ENCODE measurements around the gene NMS.
A peak's percentile ranks its signal among the peaks of the same experiment; 100 is the strongest.

The NMS gene

GRCh38 chr2:100485396-100485795 lies 15.1 kb downstream of the NMS start:
- no peak for DNase-seq (ENCODE audit: low spot score)

DNA sequence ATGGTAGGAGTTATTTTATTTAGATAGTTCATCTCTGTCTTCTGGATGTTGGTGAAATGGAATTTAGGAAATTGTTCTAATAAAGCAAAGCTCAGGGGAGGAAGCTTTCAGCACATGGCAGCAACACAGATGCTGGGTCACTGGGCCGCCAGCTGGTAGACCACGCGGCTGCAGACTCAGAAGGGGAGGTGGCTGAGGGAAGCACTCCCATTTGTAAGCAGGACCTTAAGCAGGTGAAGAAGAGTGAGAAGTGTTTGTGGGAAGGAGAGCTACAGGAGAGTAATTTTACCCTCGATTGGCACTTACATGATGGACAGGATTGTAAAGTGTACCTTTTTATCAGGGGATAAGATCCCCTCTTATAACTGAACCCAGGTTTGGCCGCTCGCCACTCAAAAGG lies 24.4 kb downstream of the NMS start:
- no peak for DNase-seq (ENCODE audit: low spot score)

- DNase-seq (ENCODE audit: low spot score), result no peak
Measured at GRCh38 chr2:100502782-100503181, 32.5 kb downstream of the NMS start.

DNA sequence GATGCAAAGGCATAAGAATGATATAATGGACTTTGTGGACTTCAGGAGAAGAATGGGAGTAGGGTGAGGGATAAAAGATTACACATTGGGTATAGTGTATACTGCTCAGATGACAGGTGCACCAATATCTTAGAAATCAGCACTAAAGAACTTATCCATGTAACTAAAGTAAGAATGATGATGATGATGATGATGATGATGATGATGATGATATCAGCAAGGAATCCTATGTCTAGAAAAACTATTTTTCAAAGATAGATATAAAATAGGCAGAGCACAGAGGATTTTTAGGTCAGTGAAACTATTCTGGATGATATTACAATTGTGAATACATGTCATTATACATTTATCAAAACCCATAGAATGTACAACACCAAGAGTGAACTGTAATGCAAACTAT lies 34.3 kb downstream of the NMS start:
- no peak for DNase-seq (ENCODE audit: low spot score)

- DNase-seq (ENCODE audit: low spot score), result no peak
Measured at GRCh38 chr2:100509066-100509465, 38.8 kb downstream of the NMS start.

DNA sequence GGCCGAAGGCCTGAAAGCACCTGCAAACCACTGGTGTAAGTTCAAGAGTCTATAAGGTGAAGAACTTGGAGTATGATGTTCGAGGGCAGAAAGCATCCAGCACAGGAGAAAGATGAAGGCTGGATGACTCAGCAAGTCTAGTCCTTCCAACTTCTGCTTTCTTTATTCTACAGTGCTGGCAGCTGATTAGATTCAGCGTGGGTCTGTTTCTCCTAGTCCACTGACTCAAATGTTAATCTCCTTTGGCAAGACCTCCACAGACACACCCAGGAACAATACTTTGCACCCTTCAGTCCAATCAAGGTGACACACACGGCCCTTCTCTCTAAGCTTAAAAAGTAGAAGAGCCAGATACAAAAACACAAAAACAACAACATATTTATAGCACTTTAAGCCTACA lies 43.4 kb downstream of the NMS start:
- peak; percentile 24 for DNase-seq (ENCODE audit: low spot score)

GRCh38 chr2:100517556-100517955 lies 47.3 kb downstream of the NMS start:
- no peak for DNase-seq (ENCODE audit: low spot score)

- no peak for DNase-seq (ENCODE audit: low spot score)
Measured at GRCh38 chr2:100518801-100519200, 48.5 kb downstream of the NMS start.

DNA sequence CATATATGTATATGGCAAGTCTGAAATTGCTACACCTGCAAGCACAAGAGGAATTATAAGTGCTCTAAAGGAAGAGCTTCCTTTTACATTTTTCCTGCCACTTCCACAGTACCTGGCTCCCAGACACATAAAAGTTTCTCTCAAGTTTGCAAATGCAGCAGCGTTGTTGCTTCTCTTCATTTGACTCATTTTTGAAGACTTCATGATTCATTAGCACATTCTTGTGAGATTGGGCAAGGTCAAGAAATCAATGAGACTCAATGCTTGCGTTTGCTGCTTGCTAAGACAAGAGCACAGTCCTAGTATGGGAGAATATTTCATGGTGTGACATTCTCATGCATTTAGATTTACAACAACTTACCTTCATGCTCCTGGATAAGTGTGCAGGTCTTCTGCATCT lies 49.9 kb downstream of the NMS start:
- DNase-seq (ENCODE audit: low spot score), result no peak

GRCh38 chr2:100522430-100522829 lies 52.1 kb downstream of the NMS start:
- no peak for DNase-seq (ENCODE audit: low spot score)

- no peak for DNase-seq (ENCODE audit: low spot score)
Measured at GRCh38 chr2:100524331-100524730, 54.0 kb downstream of the NMS start.

- DNase-seq (ENCODE audit: low spot score), result no peak
Measured at GRCh38 chr2:100526868-100527267, 56.6 kb downstream of the NMS start.

- DNase-seq (ENCODE audit: low spot score), result no peak
Measured at GRCh38 chr2:100527440-100528015, 57.2 kb downstream of the NMS start.

GRCh38 chr2:100529176-100529575 lies 58.9 kb downstream of the NMS start:
- DNase-seq (ENCODE audit: low spot score), result no peak

GRCh38 chr2:100529900-100530299 lies 59.6 kb downstream of the NMS start:
- no peak for DNase-seq (ENCODE audit: low spot score)
